Endothelial cell (in vitro differentiated cells): Measurements from ENCODE around the gene PRR36. TPM values are rescaled to one million over a fixed set of nuclear protein-coding genes. Genes with fewer than 3 reads are reported as not detected.
"Not testable (repeated sequence)": the region's sequence is repeated elsewhere in the genome, so short reads cannot be mapped to it uniquely, and the experiment has no call there.

Experiments used
- DNase-seq: peaks from one replicate; pipeline ENCODE4 v3.0.0; 2021; ENCODE audit warnings: low spot score
- H3K27ac Mint-ChIP-seq: one replicate; pipeline ENCODE4 v1.8.0; 2021; ENCODE audit warnings: mixed read lengths, inconsistent platforms; ENCODE audit not compliant: unreplicated experiment
- H3K27me3 Mint-ChIP-seq: one replicate; pipeline ENCODE4 v1.8.0; 2021; ENCODE audit warnings: mild to moderate bottlenecking, moderate library complexity, mixed read lengths, inconsistent platforms; ENCODE audit not compliant: unreplicated experiment
- H3K36me3 Mint-ChIP-seq: one replicate; pipeline ENCODE4 v1.8.0; 2021; ENCODE audit warnings: mild to moderate bottlenecking, low read depth, mixed read lengths, inconsistent platforms; ENCODE audit not compliant: unreplicated experiment
- H3K4me1 Mint-ChIP-seq: one replicate; pipeline ENCODE4 v1.8.0; 2021; ENCODE audit warnings: mild to moderate bottlenecking, mixed read lengths, inconsistent platforms; ENCODE audit not compliant: unreplicated experiment
- H3K4me3 Mint-ChIP-seq: one replicate; pipeline ENCODE4 v1.8.0; 2021; ENCODE audit warnings: mild to moderate bottlenecking, mixed read lengths, inconsistent platforms; ENCODE audit not compliant: unreplicated experiment
- H3K9me3 Mint-ChIP-seq: one replicate; pipeline ENCODE4 v1.8.0; 2021; ENCODE audit warnings: mixed read lengths, inconsistent platforms; ENCODE audit not compliant: unreplicated experiment
- total RNA-seq: library from RNA; stranded (reverse); fragmentation: NEBNext Ultra II Directional; extraction: Animal tissue kit (Norgen Biotek cat#: 25700); gene quantifications from one replicate; pipeline ENCODE4 v1.2.1, GENCODE V29; 2021; ENCODE audit not compliant: unreplicated experiment
- TF ChIP-seq, protein P1 (sequence below): fragments of 200-600 bp; sonication (generic); IDR thresholded peaks from one replicate; pipeline ENCODE4 v1.5.0; 2021; ENCODE audit warnings: antibody characterized with exemption; ENCODE audit not compliant: unreplicated experiment

The PRR36 gene
- total RNA-seq, 1 donor from 2014 or later, result 0.23 TPM

DNA sequence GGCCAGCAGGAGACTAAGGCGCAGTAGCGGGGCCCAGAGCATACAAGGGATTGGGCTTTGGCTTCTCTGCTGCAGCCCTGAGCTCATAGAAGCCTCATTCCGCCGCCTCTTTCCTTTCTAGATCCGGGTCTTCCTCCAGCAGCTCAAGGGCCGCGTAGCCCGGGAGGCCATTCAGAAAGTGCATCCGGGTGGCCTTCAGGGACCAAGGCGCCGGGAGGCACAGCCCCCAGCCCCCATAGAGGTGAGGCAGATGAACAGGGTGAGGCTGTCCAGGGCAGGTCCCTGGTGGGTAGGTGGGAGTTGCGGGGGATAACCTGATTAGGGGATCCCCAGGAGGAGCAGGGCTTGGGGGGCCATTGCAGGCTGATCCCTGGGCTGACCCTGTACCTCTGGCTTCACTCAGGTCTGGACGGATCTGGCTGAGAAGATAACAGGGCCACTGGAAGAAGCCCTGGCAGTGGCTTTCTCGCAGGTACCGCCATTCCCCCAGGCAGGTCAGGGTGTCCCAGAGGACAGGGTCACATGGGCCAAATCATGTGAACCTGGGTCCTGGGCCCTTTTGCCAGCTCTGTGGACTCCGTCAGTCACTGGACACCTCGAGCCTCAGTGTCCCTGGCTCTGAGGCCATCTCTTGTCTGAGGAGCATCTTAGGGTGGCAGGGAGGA lies 47.2 kb upstream of the PRR36 start:
- TF ChIP-seq, protein P1, sequence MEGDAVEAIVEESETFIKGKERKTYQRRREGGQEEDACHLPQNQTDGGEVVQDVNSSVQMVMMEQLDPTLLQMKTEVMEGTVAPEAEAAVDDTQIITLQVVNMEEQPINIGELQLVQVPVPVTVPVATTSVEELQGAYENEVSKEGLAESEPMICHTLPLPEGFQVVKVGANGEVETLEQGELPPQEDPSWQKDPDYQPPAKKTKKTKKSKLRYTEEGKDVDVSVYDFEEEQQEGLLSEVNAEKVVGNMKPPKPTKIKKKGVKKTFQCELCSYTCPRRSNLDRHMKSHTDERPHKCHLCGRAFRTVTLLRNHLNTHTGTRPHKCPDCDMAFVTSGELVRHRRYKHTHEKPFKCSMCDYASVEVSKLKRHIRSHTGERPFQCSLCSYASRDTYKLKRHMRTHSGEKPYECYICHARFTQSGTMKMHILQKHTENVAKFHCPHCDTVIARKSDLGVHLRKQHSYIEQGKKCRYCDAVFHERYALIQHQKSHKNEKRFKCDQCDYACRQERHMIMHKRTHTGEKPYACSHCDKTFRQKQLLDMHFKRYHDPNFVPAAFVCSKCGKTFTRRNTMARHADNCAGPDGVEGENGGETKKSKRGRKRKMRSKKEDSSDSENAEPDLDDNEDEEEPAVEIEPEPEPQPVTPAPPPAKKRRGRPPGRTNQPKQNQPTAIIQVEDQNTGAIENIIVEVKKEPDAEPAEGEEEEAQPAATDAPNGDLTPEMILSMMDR, result no peak
- no peak overlapping the region for H3K27ac Mint-ChIP-seq
- no peaks in the 10 kb centered on the region for H3K9me3 Mint-ChIP-seq
- peaks cover 11% of the 10 kb centered on the region for H3K4me1 Mint-ChIP-seq
- DNase-seq, result no peak
- H3K4me3 Mint-ChIP-seq, result no peak overlapping the region
- H3K27me3 Mint-ChIP-seq, result peaks cover 17% of the 10 kb centered on the region
- peaks cover 8% of the 10 kb centered on the region for H3K36me3 Mint-ChIP-seq

GRCh38 chr19:7920519-7921301 lies 46.5 kb upstream of the PRR36 start:
- Mint-ChIP-seq H3K36me3 (peaks cover 8% of the 10 kb centered on the region), H3K9me3 (no peaks in the 10 kb centered on the region), H3K27me3 (peaks cover 15% of the 10 kb centered on the region), H3K4me3 (peak overlapping the region; percentile 88), H3K27ac (peak overlapping the region; percentile 64), H3K4me1 (peaks cover 8% of the 10 kb centered on the region)
- TF ChIP-seq, protein P1, result no peak
- peak; percentile 99 for DNase-seq

DNA sequence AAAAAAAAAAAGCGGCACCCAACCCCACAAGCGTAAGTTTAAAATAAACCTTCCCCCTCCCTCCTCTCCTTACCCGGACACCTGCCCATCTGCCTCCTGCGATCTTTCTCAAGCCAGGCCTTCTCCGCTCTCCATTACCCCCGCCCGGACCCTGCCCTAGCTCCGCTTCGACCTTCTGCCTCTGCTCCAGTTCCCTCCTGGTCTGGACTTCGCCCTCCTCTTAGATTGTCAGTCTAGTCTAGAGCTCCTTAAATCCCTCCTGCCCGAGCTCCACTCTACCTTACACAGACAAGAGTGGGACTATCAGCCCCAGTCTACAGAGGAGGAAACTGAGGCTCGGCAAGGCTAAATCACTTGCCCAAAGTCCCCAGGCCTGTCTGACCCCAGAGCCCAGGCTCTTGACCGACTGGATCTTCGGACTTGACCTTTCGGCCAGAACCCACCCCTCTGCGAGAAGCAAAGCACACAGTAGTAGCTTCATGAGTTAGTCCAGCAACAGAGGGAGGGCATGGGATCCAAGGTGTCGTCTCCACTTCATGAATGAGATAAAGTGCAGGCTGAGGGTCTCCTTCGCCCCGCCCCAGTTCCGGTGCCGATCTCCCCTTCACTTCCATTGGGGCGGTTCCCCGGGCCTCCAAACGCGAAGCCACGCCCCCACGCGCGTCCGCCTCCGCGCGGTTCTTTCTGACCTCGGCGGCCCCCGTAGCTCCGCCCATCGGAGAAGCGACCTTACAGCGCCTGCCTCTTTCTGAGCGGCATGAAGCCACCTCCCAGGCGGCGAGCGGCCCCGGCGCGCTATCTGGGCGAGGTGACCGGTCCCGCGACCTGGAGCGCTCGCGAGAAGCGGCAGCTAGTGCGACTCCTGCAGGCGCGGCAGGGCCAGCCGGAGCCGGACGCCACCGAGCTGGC lies 45.7 kb upstream of the PRR36 start, which contains the start of gene SNAPC2:
Gene SNAPC2 (plus strand): TSS at position 729 of the 909 bp plus-strand sequence. CDS start 29 bp downstream, at position 758.
- H3K27ac Mint-ChIP-seq, result peak within 1 kb of the TSS; percentile 64
- TF ChIP-seq, protein P1, result no peak
- DNase-seq, result peak; percentile 97
- H3K36me3 Mint-ChIP-seq, result peaks cover 8% of the 10 kb centered on the region
- H3K4me1 Mint-ChIP-seq, result peaks cover 12% of the 10 kb centered on the region
- H3K4me3 Mint-ChIP-seq, result peak within 1 kb of the TSS; percentile 88
- peaks cover 24% of the 10 kb centered on the region for H3K27me3 Mint-ChIP-seq
- H3K9me3 Mint-ChIP-seq, result no peaks in the 10 kb centered on the region

DNA sequence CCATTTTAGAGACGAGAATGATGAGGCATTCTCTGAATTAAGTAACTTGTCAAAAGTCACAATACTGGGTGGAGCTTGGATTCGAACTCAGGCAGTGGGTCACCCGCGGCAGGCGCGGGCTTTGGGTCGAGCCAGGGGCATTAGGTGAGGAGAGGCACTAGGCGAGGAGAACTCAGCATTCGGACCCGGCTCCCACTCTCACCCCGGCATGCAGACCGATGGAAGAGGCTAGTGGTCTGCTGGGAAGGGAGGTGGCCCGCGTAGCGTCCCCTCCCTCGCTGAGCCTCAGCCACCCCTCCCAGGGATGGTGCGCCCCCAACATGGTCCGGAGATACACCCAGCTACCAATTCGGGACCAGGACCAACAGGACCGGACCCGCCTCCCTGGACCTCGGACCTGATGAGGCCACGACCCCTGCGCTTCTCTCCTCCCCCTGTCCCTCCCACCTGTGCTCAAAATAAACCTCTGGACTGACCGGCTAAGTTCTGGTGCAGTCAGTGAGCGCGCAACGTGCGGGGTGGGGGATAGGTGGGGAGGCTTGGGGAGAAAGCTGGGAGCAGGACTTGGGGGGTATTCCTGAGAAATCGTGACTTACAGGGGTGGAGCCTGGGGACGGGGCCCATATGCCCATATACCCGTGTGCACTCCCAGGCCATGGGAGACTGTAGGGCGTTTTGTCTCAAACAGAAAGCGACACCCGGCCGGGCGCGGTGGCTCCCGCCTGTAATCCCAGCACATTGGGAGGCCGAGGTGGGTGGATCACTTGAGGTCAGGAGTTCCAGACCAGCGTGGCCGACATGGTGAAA lies 44.6 kb upstream of the PRR36 start:
- Mint-ChIP-seq H3K4me3 (no peak overlapping the region), H3K36me3 (peaks cover 8% of the 10 kb centered on the region), H3K27ac (no peak overlapping the region), H3K4me1 (peaks cover 12% of the 10 kb centered on the region), H3K27me3 (peaks cover 29% of the 10 kb centered on the region), H3K9me3 (no peaks in the 10 kb centered on the region)
- DNase-seq, result no peak
- TF ChIP-seq, protein P1, result no peak

DNA sequence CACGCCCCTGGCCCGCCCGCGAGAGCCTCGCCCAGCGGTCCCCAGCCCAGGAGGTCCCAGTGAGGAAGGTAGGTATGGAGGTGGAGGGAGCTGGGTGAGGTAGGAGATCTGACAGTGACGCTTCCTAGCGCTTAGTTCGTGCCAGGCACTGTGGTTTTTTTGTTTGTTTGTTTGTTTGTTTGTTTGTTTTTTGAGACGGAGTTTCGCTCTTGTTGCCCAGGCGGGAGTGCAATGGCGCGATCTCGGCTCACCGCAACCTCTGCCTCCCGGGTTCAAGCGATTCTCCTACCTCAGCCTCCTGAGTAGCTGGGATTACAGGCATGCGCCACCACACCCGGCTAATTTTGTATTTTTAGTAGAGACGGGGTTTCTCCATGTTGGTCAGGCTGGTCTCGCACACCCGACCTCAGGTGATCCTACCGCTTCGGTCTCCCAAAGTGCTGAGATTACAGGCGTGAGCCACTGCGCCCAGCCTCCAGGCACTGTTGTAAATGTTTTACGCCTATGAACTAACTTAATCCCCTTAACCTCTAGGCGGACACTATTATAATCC lies 43.9 kb upstream of the PRR36 start:
- not testable (repeated sequence) for H3K9me3 Mint-ChIP-seq, DNase-seq, H3K4me3 Mint-ChIP-seq, H3K27ac Mint-ChIP-seq, H3K36me3 Mint-ChIP-seq
- H3K27me3 Mint-ChIP-seq, result peaks cover 26% of the 10 kb centered on the region
- H3K4me1 Mint-ChIP-seq, result peaks cover 12% of the 10 kb centered on the region
